ENCODE results near the gene NELL1. TPM values are rescaled to one million over a fixed set of nuclear protein-coding genes. Genes with fewer than 3 reads are reported as not detected.

Gene NELL1
- total RNA-seq, 3 donors from 2014 or later (not counting 1 experiment from before 2014, with no cell fraction given): not detected

GRCh38 chr11:21066030-21066429, 396.6 kb downstream of the NELL1 start:
- DNase-seq (no peak), ATAC-seq (no peak)
- no peaks in the 10 kb centered on the region for H3K4me1 Mint-ChIP-seq
- peaks cover 12 to 19% of the 10 kb centered on the region in 2 donors for H3K9me3 Mint-ChIP-seq
- H3K36me3 ChIP-seq (ENCODE audit: control insufficient read depth, insufficient read depth, low read length): no peaks in the 10 kb centered on the region
- no peak for TF ChIP-seq CTCF (IDR thresholded peaks at IDR 0.05)
- no peaks in the 10 kb centered on the region for H3K27me3 Mint-ChIP-seq (ENCODE audit: low read depth in 2 of 2)
- H3K27ac Mint-ChIP-seq: no peak overlapping the region
- no peak overlapping the region for H3K4me3 ChIP-seq (ENCODE audit: low read length)
- WGBS (ENCODE audit: insufficient coverage): no CpG with 5 or more reads among the region's 2 CpGs
- no peaks in the 10 kb centered on the region for H3K4me1 ChIP-seq (ENCODE audit: control insufficient read depth, insufficient read depth, low read length)
- no peaks in the 10 kb centered on the region for H3K27me3 ChIP-seq (ENCODE audit: control insufficient read depth, insufficient read depth, low read length)
- no peak overlapping the region for H3K27ac ChIP-seq (ENCODE audit: low read length)
- intact Hi-C loops (cut with micrococcal nuclease): no loop called here
- no peak overlapping the region for H3K4me3 Mint-ChIP-seq
- H3K36me3 Mint-ChIP-seq: peaks cover 8% of the 10 kb centered on the region
- H3K9me3 ChIP-seq (ENCODE audit: control insufficient read depth, insufficient read depth, low read length): peaks cover 3% of the 10 kb centered on the region

DNA sequence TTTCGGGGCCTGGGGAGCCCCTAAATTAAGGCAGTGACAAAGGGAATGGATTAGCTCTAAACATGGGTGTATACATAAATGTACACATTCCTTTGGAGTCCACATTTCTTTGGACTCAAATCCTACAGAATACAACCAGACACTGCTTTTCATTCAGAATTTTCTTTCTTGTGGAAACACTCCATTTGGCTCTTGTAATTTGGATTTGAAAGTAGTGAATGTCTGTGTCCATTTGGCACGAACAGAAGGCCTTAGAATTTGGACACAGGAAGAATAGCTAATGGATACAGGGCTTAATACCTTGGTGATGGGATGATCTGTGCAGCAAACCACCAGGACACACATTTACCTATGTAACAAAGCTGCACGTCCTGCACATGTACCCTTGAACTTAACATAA, 399.5 kb downstream of the NELL1 start:
- Histone ChIP-seq H3K9me3 (ENCODE audit: control insufficient read depth, insufficient read depth, low read length) (no peaks in the 10 kb centered on the region), H3K4me3 (ENCODE audit: low read length) (no peak overlapping the region), H3K27ac (ENCODE audit: low read length) (no peak overlapping the region), H3K27me3 (ENCODE audit: control insufficient read depth, insufficient read depth, low read length) (no peaks in the 10 kb centered on the region), H3K4me1 (ENCODE audit: control insufficient read depth, insufficient read depth, low read length) (no peaks in the 10 kb centered on the region), H3K36me3 (ENCODE audit: control insufficient read depth, insufficient read depth, low read length) (no peaks in the 10 kb centered on the region)
- no peaks in the 10 kb centered on the region for H3K4me1 Mint-ChIP-seq
- no peak for TF ChIP-seq CTCF (IDR thresholded peaks at IDR 0.05)
- H3K27me3 Mint-ChIP-seq (ENCODE audit: low read depth in 2 of 2): no peaks in the 10 kb centered on the region
- H3K27ac Mint-ChIP-seq: no peak overlapping the region
- intact Hi-C loops (cut with micrococcal nuclease): no loop called here
- 74% methylated on average over 3 of the region's 3 CpGs for WGBS (ENCODE audit: insufficient coverage)
- H3K9me3 Mint-ChIP-seq: peaks cover 15 to 19% of the 10 kb centered on the region in 2 donors
- no peak for ATAC-seq
- H3K36me3 Mint-ChIP-seq: peaks cover under 1% of the 10 kb centered on the region
- no peak for DNase-seq
- no peak overlapping the region for H3K4me3 Mint-ChIP-seq

DNA sequence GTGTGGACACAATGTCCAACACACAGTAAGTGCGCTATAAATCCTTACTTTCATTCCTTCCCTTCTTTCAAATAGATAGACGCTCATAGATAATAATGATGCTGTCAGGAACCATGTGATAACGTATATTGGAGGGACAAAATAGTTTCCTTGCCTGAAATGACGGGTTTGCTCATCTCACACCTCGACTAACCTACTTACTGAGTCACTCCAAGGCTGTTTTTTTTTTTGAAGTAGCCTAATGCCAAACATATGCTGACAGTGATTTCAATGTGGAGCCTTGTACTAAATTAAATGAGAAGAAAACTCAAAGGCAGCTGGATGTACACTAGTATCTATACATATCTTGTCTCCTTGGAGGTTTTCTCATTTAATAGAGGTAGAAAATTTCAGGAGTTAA, 400.5 kb downstream of the NELL1 start:
- Histone ChIP-seq H3K4me3 (ENCODE audit: low read length) (no peak overlapping the region), H3K27ac (ENCODE audit: low read length) (no peak overlapping the region), H3K4me1 (ENCODE audit: control insufficient read depth, insufficient read depth, low read length) (no peaks in the 10 kb centered on the region), H3K36me3 (ENCODE audit: control insufficient read depth, insufficient read depth, low read length) (no peaks in the 10 kb centered on the region), H3K9me3 (ENCODE audit: control insufficient read depth, insufficient read depth, low read length) (no peaks in the 10 kb centered on the region), H3K27me3 (ENCODE audit: control insufficient read depth, insufficient read depth, low read length) (no peaks in the 10 kb centered on the region)
- H3K27ac Mint-ChIP-seq: no peak overlapping the region
- H3K9me3 Mint-ChIP-seq: peaks cover 12 to 21% of the 10 kb centered on the region in 2 donors
- H3K27me3 Mint-ChIP-seq (ENCODE audit: low read depth in 2 of 2): no peaks in the 10 kb centered on the region
- H3K36me3 Mint-ChIP-seq: no peaks in the 10 kb centered on the region
- DNase-seq (no peak), ATAC-seq (no peak)
- H3K4me3 Mint-ChIP-seq: no peak overlapping the region
- no peaks in the 10 kb centered on the region for H3K4me1 Mint-ChIP-seq
- intact Hi-C loops (cut with micrococcal nuclease): no loop called here
- no peak for TF ChIP-seq CTCF (IDR thresholded peaks at IDR 0.05)
- WGBS (ENCODE audit: insufficient coverage): 81% methylated on average over 5 of the region's 5 CpGs

DNA sequence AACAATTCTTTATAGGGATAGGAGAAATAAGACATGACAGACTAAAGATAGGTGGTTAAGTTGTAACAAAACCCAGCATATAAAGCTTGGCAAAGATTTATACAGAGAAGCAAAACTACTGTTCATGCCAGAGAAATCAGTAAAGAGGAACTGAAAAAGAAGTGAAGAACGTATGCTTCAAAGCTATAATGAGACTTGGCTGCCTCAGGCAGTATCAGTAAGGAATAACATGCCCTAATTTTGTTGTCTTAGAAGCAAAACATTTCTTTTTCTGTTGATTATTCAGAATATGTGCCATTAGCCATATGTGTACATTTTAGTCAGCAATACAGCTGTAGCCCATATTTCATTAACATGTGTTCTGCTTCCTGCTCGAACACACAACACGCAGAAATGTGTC, 403.2 kb downstream of the NELL1 start:
- Mint-ChIP-seq H3K9me3 (peaks cover 18 to 23% of the 10 kb centered on the region in 2 donors), H3K27me3 (ENCODE audit: low read depth in 2 of 2) (no peaks in the 10 kb centered on the region), H3K4me1 (no peaks in the 10 kb centered on the region), H3K27ac (no peak overlapping the region), H3K36me3 (no peaks in the 10 kb centered on the region), H3K4me3 (no peak overlapping the region)
- Histone ChIP-seq H3K27ac (ENCODE audit: low read length) (no peak overlapping the region), H3K36me3 (ENCODE audit: control insufficient read depth, insufficient read depth, low read length) (no peaks in the 10 kb centered on the region), H3K4me1 (ENCODE audit: control insufficient read depth, insufficient read depth, low read length) (no peaks in the 10 kb centered on the region), H3K27me3 (ENCODE audit: control insufficient read depth, insufficient read depth, low read length) (no peaks in the 10 kb centered on the region), H3K4me3 (ENCODE audit: low read length) (no peak overlapping the region), H3K9me3 (ENCODE audit: control insufficient read depth, insufficient read depth, low read length) (no peaks in the 10 kb centered on the region)
- 83% methylated on average over 3 of the region's 3 CpGs for WGBS (ENCODE audit: insufficient coverage)
- intact Hi-C loops (cut with micrococcal nuclease): no loop called here
- DNase-seq (no peak), ATAC-seq (no peak)
- TF ChIP-seq CTCF (IDR thresholded peaks at IDR 0.05): no peak

All from natural killer cell (primary cell).